HCT116 (cell line): ENCODE results near the gene OLFML2A. TPM values are rescaled to one million over a fixed set of nuclear protein-coding genes. Genes with fewer than 3 reads are reported as not detected.

ENCODE experiments used
- ATAC-seq: fragments of 200-7000 bp; cut with Tn5 transposase; 2 replicates; pipeline ENCODE4 v1.9.1; 2020; ENCODE audit warnings: mild to moderate bottlenecking, moderate library complexity
- BruUV-seq: library from RNA; stranded (reverse); fragments of 400-500 nt; replicated peaks from 2 replicates; lab custom pipeline; 2021; lab: Mats Ljungman, UMichigan
- CTCF ChIA-PET: fragments of 300-600 bp; sonication (Branson Sonifier 250); formaldehyde crosslinking; loops from one replicate; lab custom pipeline; 2021; ENCODE audit warnings: antibody characterized with exemption; lab: Charles Lee
- POLR2A ChIA-PET: fragments of 300-600, 350-600 bp; sonication (Branson Sonifier 250); formaldehyde crosslinking; loops from one replicate; lab custom pipeline; 2021; ENCODE audit warnings: antibody characterized with exemption; lab: Charles Lee
- RAD21 ChIA-PET, 2 experiments: fragments of 300-600 bp; sonication (Branson Sonifier 250); formaldehyde crosslinking; loops; one replicate each; lab custom pipeline; 2023; ENCODE audit warnings: low total read pairs in 2 of 2; ENCODE audit not compliant: uncharacterized antibody in 2 of 2, unreplicated experiment in 2 of 2, low non-redundant PET in 1 of 2; lab: Charles Lee
- DNase-seq: peaks from one replicate; pipeline ENCODE4 v3.0.0-alpha.2; 2010; ENCODE audit warnings: low read depth, low spot score
- H2AFZ ChIP-seq: fragments of 200-600 bp; shearing (Covaris generic), sonication (generic); 2 replicates; pipeline ENCODE4 v1.6.1; 2017; ENCODE audit warnings: low read depth, mixed run types, mixed read lengths, antibody characterized with exemption, low read length; ENCODE audit not compliant: poor library complexity, severe bottlenecking
- H3K27ac ChIP-seq: 2 replicates; pipeline ENCODE4 v1.5.1; 2012; ENCODE audit warnings: low read depth, low read length
- H3K27me3 ChIP-seq: fragments of 200-600 bp; sonication (generic); 2 replicates; pipeline ENCODE4 v1.6.1; 2016; ENCODE audit warnings: mixed run types, low read length, mixed read lengths; ENCODE audit not compliant: insufficient read depth
- H3K36me3 ChIP-seq, 2 experiments: fragments of 200-500 bp in 1 of 2; fragments of 200-600 bp in 1 of 2; sonication (Bioruptor generic) in 1 of 2; sonication (generic) in 1 of 2; 2 replicates each; pipeline versions ENCODE4 v1.5.1 to v1.6.1; 2014 to 2016; ENCODE audit warnings: low read length in 2 of 2, inconsistent platforms in 1 of 2, mixed read lengths in 1 of 2, mixed run types in 1 of 2; ENCODE audit not compliant: insufficient read depth in 2 of 2, control insufficient read depth in 1 of 2
- H3K4me1 ChIP-seq, 2 experiments: fragments of 200-600 bp in 1 of 2; sonication (generic) in 1 of 2; 2 replicates each; pipeline versions ENCODE4 v1.5.1 to v1.6.1; 2012 to 2017; ENCODE audit warnings: low read length in 2 of 2, inconsistent platforms in 1 of 2, mild to moderate bottlenecking in 1 of 2, mixed read lengths in 1 of 2, mixed run types in 1 of 2, moderate library complexity in 1 of 2; ENCODE audit not compliant: insufficient read depth in 2 of 2, control insufficient read depth in 1 of 2
- H3K4me2 ChIP-seq: fragments of 200-600 bp; sonication (generic); 2 replicates; pipeline ENCODE4 v1.6.1; 2017; ENCODE audit warnings: mixed run types, low read length, mixed read lengths
- H3K4me3 ChIP-seq, 2 experiments: fragments of 200-600 bp in 1 of 2; sonication (generic) in 1 of 2; replicated peaks in 1 of 2; 2 replicates each; pipeline ENCODE4 v1.5.1; 2011 to 2016; ENCODE audit warnings: low read length in 2 of 2, control low read depth in 1 of 2, low read depth in 1 of 2, mild to moderate bottlenecking in 1 of 2, mixed read lengths in 1 of 2, mixed run types in 1 of 2
- H3K79me2 ChIP-seq: fragments of 200-600 bp; sonication (generic); 2 replicates; pipeline ENCODE4 v1.6.1; 2017; ENCODE audit warnings: mild to moderate bottlenecking, mixed run types, low read length, moderate library complexity, mixed read lengths; ENCODE audit not compliant: insufficient read depth
- H3K9ac ChIP-seq: fragments of 200-600 bp; sonication (generic); 2 replicates; pipeline ENCODE4 v1.6.1; 2016; ENCODE audit warnings: low read length, mixed read lengths
- H3K9me2 ChIP-seq: fragments of 200-600 bp; sonication (generic), shearing (Covaris generic); 2 replicates; pipeline ENCODE4 v1.6.1; 2017; ENCODE audit warnings: mixed run types, mild to moderate bottlenecking, moderate library complexity; ENCODE audit not compliant: insufficient read depth
- H3K9me3 ChIP-seq, 2 experiments: fragments of 200-500 bp in 1 of 2; fragments of 200-600 bp in 1 of 2; sonication (Bioruptor generic) in 1 of 2; sonication (generic) in 1 of 2; 2 replicates each; pipeline ENCODE4 v1.6.1; 2014 to 2017; ENCODE audit warnings: low read length in 2 of 2, mixed read lengths in 2 of 2, inconsistent platforms in 1 of 2, low read depth in 1 of 2, mild to moderate bottlenecking in 1 of 2, mixed run types in 1 of 2, moderate library complexity in 1 of 2; ENCODE audit not compliant: control insufficient read depth in 1 of 2, insufficient read depth in 1 of 2
- H4K20me1 ChIP-seq: fragments of 200-600 bp; sonication (generic), shearing (Covaris generic); 2 replicates; pipeline ENCODE4 v1.6.1; 2017; ENCODE audit warnings: mixed run types, mild to moderate bottlenecking, moderate library complexity; ENCODE audit not compliant: insufficient read depth
- SRF ChIP-seq: IDR thresholded peaks from 2 replicates; pipeline ENCODE4 v1.6.1; 2012; ENCODE audit warnings: low read depth
- intact Hi-C: fragments of 100-400 bp; cut with micrococcal nuclease; formaldehyde crosslinking; loops from 2 replicates; pipeline ENCODE4 v1.10.0; 2022
- total RNA-seq: library from RNA; stranded (reverse); gene quantifications from one replicate; pipeline ENCODE4 v1.2.1, GENCODE V29; 2021; ENCODE audit not compliant: unreplicated experiment

Gene OLFML2A
- total RNA-seq, 1 experiment from 2014 or later: 6.3 TPM

GRCh38 chr9:124814164-124814535 lies 37.2 kb downstream of the OLFML2A start:
- Histone ChIP-seq H3K4me1 (peaks cover 58 to 74% of the 10 kb centered on the region in 2 experiments), H3K9me2 (no peaks in the 10 kb centered on the region), H3K36me3 (no peaks in the 10 kb centered on the region), H3K9ac (no peak overlapping the region), H3K79me2 (no peaks in the 10 kb centered on the region), H3K27ac (no peak overlapping the region), H3K4me2 (peak overlapping the region; percentile 98; the same call in 1 of the 2 replicates), H3K4me3 (no peak overlapping the region), H3K9me3 (no peaks in the 10 kb centered on the region), H3K27me3 (no peaks in the 10 kb centered on the region), H2AFZ (no peak overlapping the region), H4K20me1 (no peaks in the 10 kb centered on the region)
- DNase-seq (no peak), ATAC-seq (no peak)
- intact Hi-C loops: no loop called here
- CTCF ChIA-PET: interaction anchor here (0.6 to 2.6 kb wide), 4 partner anchors 18 to 39 kb away, joined by 3 to 15 read pairs (median 6); partner anchors contain the start of gene WDR38
- POLR2A ChIA-PET: interaction anchor here (1.1 kb wide), 1 partner anchor 427 kb away, joined by 3 read pairs; the partner anchor contains the start of gene HSPA5
- no TSS peak for BruUV-seq
- RAD21 ChIA-PET: no interaction called here
- TF ChIP-seq SRF: no peak

- Histone ChIP-seq H3K4me1 (peaks cover 57 to 77% of the 10 kb centered on the region in 2 experiments), H3K27me3 (no peaks in the 10 kb centered on the region), H3K9ac (no peak overlapping the region), H3K79me2 (no peaks in the 10 kb centered on the region), H2AFZ (no peak overlapping the region), H3K9me3 (no peaks in the 10 kb centered on the region), H3K36me3 (no peaks in the 10 kb centered on the region), H3K27ac (no peak overlapping the region), H3K4me2 (no peak overlapping the region), H3K4me3 (no peak overlapping the region), H3K9me2 (no peaks in the 10 kb centered on the region), H4K20me1 (no peaks in the 10 kb centered on the region)
- RAD21 ChIA-PET: no interaction called here
- intact Hi-C loops: loop anchor here (5.0 kb wide), 1 partner anchor 38 kb away; the partner anchor contains the start of gene OLFML2A
- CTCF ChIA-PET: no interaction called here
- BruUV-seq: no TSS peak
- ATAC-seq: no peak
- TF ChIP-seq SRF: no peak
- POLR2A ChIA-PET: no interaction called here
- DNase-seq: no peak
These were observed 38.7 kb downstream of the OLFML2A start for GRCh38 chr9:124815601-124816000.
